ENCODE data around the gene SLC15A1.

GRCh38 chr13:98787996-98788395 lies 35.5 kb upstream of the SLC15A1 start:
- no peak for TF ChIP-seq RAD21 (conservative IDR thresholded peaks at IDR 0.05)
- no peak for TF ChIP-seq CTCF (IDR thresholded peaks at IDR 0.05; ENCODE audit: poor library complexity, severe bottlenecking)
- TF ChIP-seq POLR2AphosphoS5 (IDR thresholded peaks at IDR 0.05): no peak
- no peak for TF ChIP-seq SMC3 (conservative IDR thresholded peaks at IDR 0.05; ENCODE audit: poor library complexity)
- TF ChIP-seq EP300 (conservative IDR thresholded peaks at IDR 0.05; ENCODE audit: poor library complexity, severe bottlenecking): no peak
- no peak for TF ChIP-seq EZH2 (IDR thresholded peaks at IDR 0.05; ENCODE audit: borderline replicate concordance, insufficient read depth, low read length, poor library complexity, severe bottlenecking)

Measured in neural cell (in vitro differentiated cells).